ENCODE results near the gene YTHDC2.

YTHDC2 gene

GRCh38 chr5:113538313-113538712 lies 24.8 kb downstream of the YTHDC2 start:
- Histone ChIP-seq H3K4ac (ENCODE audit: low read depth, low read length) (no peak overlapping the region), H3K4me3 (ENCODE audit: low read depth, low read length) (no peak overlapping the region), H4K8ac (ENCODE audit: low read depth, low read length) (no peak overlapping the region), H4K12ac (ENCODE audit: low read depth, low read length) (no peak overlapping the region), H2AFZ (ENCODE audit: insufficient read depth, low read length, poor library complexity) (no peak overlapping the region), H3K9me3 (ENCODE audit: insufficient read depth, low read depth, low read length) (no peaks in the 10 kb centered on the region), H3K23ac (ENCODE audit: low read length) (no peak overlapping the region), H3K4me1 (ENCODE audit: control insufficient read depth in 1 of 2, insufficient read depth in 2 of 2, low read length in 2 of 2) (no peaks in the 10 kb centered on the region), H3K36me3 (ENCODE audit: control insufficient read depth in 1 of 2, insufficient read depth in 2 of 2, low read length in 2 of 2) (peaks cover 0 to 3% of the 10 kb centered on the region in 2 experiments), H4K91ac (ENCODE audit: low read depth, low read length) (no peak overlapping the region), H3K14ac (ENCODE audit: low read length) (no peak overlapping the region), H2BK120ac (ENCODE audit: insufficient read depth, low read length, poor library complexity) (no peak overlapping the region), H3K79me2 (ENCODE audit: control insufficient read depth, insufficient read depth, low read length, poor library complexity) (no peaks in the 10 kb centered on the region), H2BK12ac (ENCODE audit: low read length) (no peak overlapping the region), H3K4me2 (ENCODE audit: low read length) (no peak overlapping the region), H3K9ac (ENCODE audit: low read length) (no peak overlapping the region), H3K79me1 (ENCODE audit: low read length) (no peaks in the 10 kb centered on the region), H2AK5ac (ENCODE audit: low read length) (no peak overlapping the region), H3K27me3 (ENCODE audit: insufficient read depth, low read length) (no peaks in the 10 kb centered on the region), H3K27ac (ENCODE audit: low read depth, low read length) (no peak overlapping the region), H3K18ac (ENCODE audit: low read length) (no peak overlapping the region), H2BK5ac (ENCODE audit: low read depth, low read length, poor library complexity) (no peak overlapping the region)
- no peak for DNase-seq
- WGBS (ENCODE audit: extremely low coverage, insufficient coverage, insufficient read length) = 100% methylated on average over 1 of the region's 2 CpGs

- Histone ChIP-seq H2BK12ac (ENCODE audit: low read length) (no peak overlapping the region), H3K14ac (ENCODE audit: low read length) (no peak overlapping the region), H4K91ac (ENCODE audit: low read depth, low read length) (no peak overlapping the region), H4K8ac (ENCODE audit: low read depth, low read length) (no peak overlapping the region), H3K27me3 (ENCODE audit: insufficient read depth, low read length) (no peaks in the 10 kb centered on the region), H3K27ac (ENCODE audit: low read depth, low read length) (no peak overlapping the region), H3K79me2 (ENCODE audit: control insufficient read depth, insufficient read depth, low read length, poor library complexity) (no peaks in the 10 kb centered on the region), H3K4me2 (ENCODE audit: low read length) (no peak overlapping the region), H2AK5ac (ENCODE audit: low read length) (no peak overlapping the region), H4K12ac (ENCODE audit: low read depth, low read length) (no peak overlapping the region), H3K4me1 (ENCODE audit: control insufficient read depth in 1 of 2, insufficient read depth in 2 of 2, low read length in 2 of 2) (peaks cover 0 to 2% of the 10 kb centered on the region in 2 experiments), H3K4me3 (ENCODE audit: low read depth, low read length) (no peak overlapping the region), H2BK5ac (ENCODE audit: low read depth, low read length, poor library complexity) (no peak overlapping the region), H2AFZ (ENCODE audit: insufficient read depth, low read length, poor library complexity) (no peak overlapping the region), H3K36me3 (ENCODE audit: control insufficient read depth in 1 of 2, insufficient read depth in 2 of 2, low read length in 2 of 2) (no peaks in the 10 kb centered on the region), H2BK120ac (ENCODE audit: insufficient read depth, low read length, poor library complexity) (no peak overlapping the region), H3K4ac (ENCODE audit: low read depth, low read length) (no peak overlapping the region), H3K23ac (ENCODE audit: low read length) (no peak overlapping the region), H3K79me1 (ENCODE audit: low read length) (no peaks in the 10 kb centered on the region), H3K18ac (ENCODE audit: low read length) (no peak overlapping the region), H3K9me3 (ENCODE audit: insufficient read depth, low read depth, low read length) (no peaks in the 10 kb centered on the region), H3K9ac (ENCODE audit: low read length) (no peak overlapping the region)
- WGBS (ENCODE audit: extremely low coverage, insufficient coverage, insufficient read length) = no CpG with 5 or more reads among the region's 3 CpGs
- DNase-seq = peak in 1 of 2 donors; percentile 36
Observed at GRCh38 chr5:113546703-113547183, 33.2 kb downstream of the YTHDC2 start.

GRCh38 chr5:113548396-113548795 lies 34.9 kb downstream of the YTHDC2 start:
- no peak overlapping the region for H3K9ac ChIP-seq (ENCODE audit: low read length)

GRCh38 chr5:113552137-113552536 lies 38.6 kb downstream of the YTHDC2 start:
- H3K4me3 ChIP-seq (ENCODE audit: low read depth, low read length) = no peak overlapping the region

More at GRCh38 chr5:113548396-113548795, 34.9 kb downstream of the YTHDC2 start:
- Histone ChIP-seq H4K91ac (ENCODE audit: low read depth, low read length) (no peak overlapping the region), H3K23ac (ENCODE audit: low read length) (no peak overlapping the region), H2AFZ (ENCODE audit: insufficient read depth, low read length, poor library complexity) (no peak overlapping the region), H3K4me3 (ENCODE audit: low read depth, low read length) (no peak overlapping the region), H4K12ac (ENCODE audit: low read depth, low read length) (no peak overlapping the region), H2AK5ac (ENCODE audit: low read length) (no peak overlapping the region), H3K79me1 (ENCODE audit: low read length) (no peaks in the 10 kb centered on the region), H3K18ac (ENCODE audit: low read length) (no peak overlapping the region), H4K8ac (ENCODE audit: low read depth, low read length) (no peak overlapping the region), H2BK120ac (ENCODE audit: insufficient read depth, low read length, poor library complexity) (no peak overlapping the region), H3K27me3 (ENCODE audit: insufficient read depth, low read length) (no peaks in the 10 kb centered on the region), H3K4me1 (ENCODE audit: control insufficient read depth in 1 of 2, insufficient read depth in 2 of 2, low read length in 2 of 2) (peaks cover 0 to 2% of the 10 kb centered on the region in 2 experiments), H2BK12ac (ENCODE audit: low read length) (no peak overlapping the region), H3K14ac (ENCODE audit: low read length) (no peak overlapping the region), H3K27ac (ENCODE audit: low read depth, low read length) (no peak overlapping the region), H3K9me3 (ENCODE audit: insufficient read depth, low read depth, low read length) (no peaks in the 10 kb centered on the region), H3K79me2 (ENCODE audit: control insufficient read depth, insufficient read depth, low read length, poor library complexity) (no peaks in the 10 kb centered on the region), H3K4ac (ENCODE audit: low read depth, low read length) (no peak overlapping the region), H2BK5ac (ENCODE audit: low read depth, low read length, poor library complexity) (no peak overlapping the region), H3K36me3 (ENCODE audit: control insufficient read depth in 1 of 2, insufficient read depth in 2 of 2, low read length in 2 of 2) (no peaks in the 10 kb centered on the region), H3K4me2 (ENCODE audit: low read length) (no peak overlapping the region)
- no peak for DNase-seq
- WGBS (ENCODE audit: extremely low coverage, insufficient coverage, insufficient read length) = no CpG with 5 or more reads among the region's 2 CpGs

More at GRCh38 chr5:113552137-113552536, 38.6 kb downstream of the YTHDC2 start:
- H3K9ac ChIP-seq (ENCODE audit: low read length) = no peak overlapping the region
- no peaks in the 10 kb centered on the region for H3K9me3 ChIP-seq (ENCODE audit: insufficient read depth, low read depth, low read length)
- no peak overlapping the region for H2AFZ ChIP-seq (ENCODE audit: insufficient read depth, low read length, poor library complexity)
- no peak for DNase-seq
- H3K23ac ChIP-seq (ENCODE audit: low read length) = no peak overlapping the region
- H3K79me2 ChIP-seq (ENCODE audit: control insufficient read depth, insufficient read depth, low read length, poor library complexity) = no peaks in the 10 kb centered on the region
- no peak overlapping the region for H4K91ac ChIP-seq (ENCODE audit: low read depth, low read length)
- no CpG with 5 or more reads among the region's 1 CpG for WGBS (ENCODE audit: extremely low coverage, insufficient coverage, insufficient read length)
- H4K12ac ChIP-seq (ENCODE audit: low read depth, low read length) = no peak overlapping the region
- no peak overlapping the region for H2BK120ac ChIP-seq (ENCODE audit: insufficient read depth, low read length, poor library complexity)
- H2AK5ac ChIP-seq (ENCODE audit: low read length) = no peak overlapping the region
- no peak overlapping the region for H3K27ac ChIP-seq (ENCODE audit: low read depth, low read length)
- no peak overlapping the region for H3K4me2 ChIP-seq (ENCODE audit: low read length)
- no peaks in the 10 kb centered on the region for H3K79me1 ChIP-seq (ENCODE audit: low read length)
- no peaks in the 10 kb centered on the region for H3K27me3 ChIP-seq (ENCODE audit: insufficient read depth, low read length)
- H3K18ac ChIP-seq (ENCODE audit: low read length) = no peak overlapping the region
- H3K14ac ChIP-seq (ENCODE audit: low read length) = no peak overlapping the region
- no peaks in the 10 kb centered on the region for H3K4me1 ChIP-seq (ENCODE audit: control insufficient read depth in 1 of 2, insufficient read depth in 2 of 2, low read length in 2 of 2)
- no peak overlapping the region for H2BK5ac ChIP-seq (ENCODE audit: low read depth, low read length, poor library complexity)
- H3K4ac ChIP-seq (ENCODE audit: low read depth, low read length) = no peak overlapping the region
- no peak overlapping the region for H2BK12ac ChIP-seq (ENCODE audit: low read length)
- no peak overlapping the region for H4K8ac ChIP-seq (ENCODE audit: low read depth, low read length)
- H3K36me3 ChIP-seq (ENCODE audit: control insufficient read depth in 1 of 2, insufficient read depth in 2 of 2, low read length in 2 of 2) = no peaks in the 10 kb centered on the region

Measured in trophoblast cell (in vitro differentiated cells and primary cell).